ENCODE data around the gene ALKBH1.
"Not testable (repeated sequence)": the region's sequence is repeated elsewhere in the genome, so short reads cannot be mapped to it uniquely, and the experiment has no call there.

Gene ALKBH1

DNA sequence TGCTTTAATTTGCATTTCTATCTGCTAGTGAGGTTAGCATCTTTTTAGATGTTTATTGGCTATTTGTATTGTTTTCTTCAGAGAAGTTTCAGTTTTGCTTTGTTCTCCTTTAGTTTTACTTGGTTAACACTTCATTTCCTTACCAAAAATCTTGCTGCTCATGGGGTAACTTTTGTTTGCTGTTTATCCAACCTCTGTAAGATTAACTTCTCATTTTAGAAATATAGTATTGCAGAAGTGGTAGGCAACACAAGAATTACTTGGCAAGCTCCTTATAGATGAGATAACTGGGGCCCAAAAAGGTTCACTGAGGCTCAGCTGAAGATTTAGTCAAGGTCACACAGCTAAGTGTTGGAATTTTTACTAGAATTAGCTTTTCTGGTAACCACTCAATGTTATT is 40.5 kb downstream of the ALKBH1 start:
- no peak for DNase-seq

DNA sequence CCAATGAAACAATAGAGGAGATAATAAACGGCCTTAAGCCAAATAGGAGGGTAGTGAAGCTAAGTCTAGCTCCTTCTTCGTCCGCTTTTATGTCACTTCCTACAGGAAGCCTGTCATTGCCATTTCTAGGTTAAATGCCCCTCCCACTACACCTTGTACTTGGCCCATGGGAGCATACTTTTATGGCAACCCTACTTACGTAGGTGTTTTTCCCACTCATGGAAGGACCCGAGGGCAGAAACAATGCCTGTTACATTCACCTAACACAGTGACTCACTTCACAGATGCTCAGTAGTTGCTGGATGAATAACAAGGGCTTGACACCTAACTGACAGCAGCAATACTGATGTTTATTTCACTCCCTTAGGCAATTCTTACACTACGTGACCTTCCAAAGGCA is 44.5 kb downstream of the ALKBH1 start:
- DNase-seq = no peak

DNA sequence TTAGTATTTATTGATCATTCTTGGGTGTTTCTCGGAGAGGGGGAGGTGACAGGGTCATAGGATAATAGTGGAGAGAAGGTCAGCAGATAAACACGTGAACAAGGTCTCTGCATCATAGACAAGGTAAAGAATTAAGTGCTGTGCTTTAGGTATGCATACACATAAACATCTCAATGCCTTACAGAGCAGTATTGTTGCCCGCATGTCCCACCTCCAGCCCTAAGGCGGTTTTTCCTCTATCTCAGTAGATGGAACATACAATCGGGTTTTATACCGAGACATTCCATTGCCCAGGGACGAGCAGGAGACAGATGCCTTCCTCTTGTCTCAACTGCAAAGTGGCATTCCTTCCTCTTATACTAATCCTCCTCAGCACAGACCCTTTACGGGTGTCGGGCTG is 46.3 kb downstream of the ALKBH1 start:
- not testable (repeated sequence) for DNase-seq

DNA sequence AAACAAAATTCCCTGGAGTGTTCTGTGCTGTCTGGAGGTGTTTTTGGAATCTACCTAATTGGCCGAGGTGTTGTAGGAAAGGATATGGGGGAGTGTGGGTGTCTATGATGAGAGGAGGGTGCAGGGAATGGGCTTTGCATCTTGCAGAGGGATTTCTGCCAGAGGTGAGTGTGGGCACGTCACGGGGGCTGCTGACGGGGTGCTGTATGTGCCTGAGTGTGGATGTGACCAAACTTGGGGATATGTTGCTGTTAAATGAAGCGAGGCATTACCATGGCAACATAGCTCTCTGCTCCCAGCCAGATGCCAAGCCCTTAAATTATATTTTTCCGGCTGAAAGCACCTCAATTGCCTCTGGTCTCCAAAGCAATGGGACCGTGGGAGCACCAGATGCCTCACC is 47.1 kb downstream of the ALKBH1 start:
- peak; percentile 69 for DNase-seq

DNA sequence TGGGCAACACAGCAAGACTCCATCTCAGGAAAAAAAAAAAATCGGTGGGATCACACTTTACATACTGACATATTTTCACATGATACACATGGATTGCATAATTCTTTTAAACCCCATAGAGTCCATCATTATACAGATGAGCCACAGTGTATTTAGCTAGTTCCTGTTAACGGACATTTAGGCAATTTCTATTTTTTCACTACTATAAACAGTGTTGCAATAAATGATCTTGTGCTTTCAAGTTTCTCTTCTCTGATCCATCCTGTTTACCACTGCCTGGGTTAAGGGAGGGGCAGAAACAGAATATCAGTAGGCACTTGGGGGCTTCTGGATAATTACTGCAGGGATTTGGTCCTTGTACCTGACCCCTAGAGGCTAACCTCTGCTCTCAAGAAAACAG is 48.0 kb downstream of the ALKBH1 start:
- no peak for DNase-seq

DNA sequence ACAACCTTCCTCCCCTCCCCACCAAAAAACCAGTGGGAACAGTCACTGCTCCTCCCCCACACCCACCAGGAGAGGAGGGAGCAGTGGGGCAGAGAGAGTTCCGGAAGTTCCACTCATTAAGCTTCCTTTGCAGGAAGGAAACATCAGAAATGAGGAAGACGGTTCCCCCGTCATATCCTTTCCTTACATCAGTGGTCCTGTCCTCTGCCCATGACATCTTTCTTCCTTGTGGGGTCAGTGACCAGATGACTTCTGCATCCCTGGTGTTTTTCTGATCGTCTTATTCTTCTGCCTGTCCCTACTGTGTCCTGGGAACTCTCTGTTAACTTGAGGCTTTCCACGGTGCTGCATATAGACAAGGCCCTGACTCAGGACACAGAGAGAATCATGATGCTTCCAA is 50.5 kb downstream of the ALKBH1 start:
- DNase-seq = no peak

DNA sequence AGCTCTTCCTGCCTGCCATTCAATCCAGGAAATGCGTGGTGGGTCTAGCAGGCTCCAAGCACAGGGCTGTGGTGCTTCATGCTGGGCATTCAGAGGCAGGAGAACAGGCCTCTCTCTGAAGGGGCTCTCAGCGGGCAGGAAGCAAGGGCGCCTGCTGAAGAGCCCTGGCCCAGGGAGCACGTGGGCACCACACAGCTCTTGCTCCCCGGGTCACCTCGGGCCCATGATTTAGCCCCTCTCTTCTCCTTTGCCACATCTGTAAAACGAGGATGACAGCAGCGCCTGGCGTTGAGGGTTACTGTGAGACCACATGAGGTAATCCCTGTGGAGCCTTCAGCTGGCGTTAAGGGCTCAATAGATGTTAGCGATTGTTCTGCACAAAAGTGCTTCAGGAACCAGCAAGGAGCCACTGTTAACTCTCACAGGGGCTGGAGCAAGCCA is 53.8 kb downstream of the ALKBH1 start:
- DNase-seq = no peak

DNA sequence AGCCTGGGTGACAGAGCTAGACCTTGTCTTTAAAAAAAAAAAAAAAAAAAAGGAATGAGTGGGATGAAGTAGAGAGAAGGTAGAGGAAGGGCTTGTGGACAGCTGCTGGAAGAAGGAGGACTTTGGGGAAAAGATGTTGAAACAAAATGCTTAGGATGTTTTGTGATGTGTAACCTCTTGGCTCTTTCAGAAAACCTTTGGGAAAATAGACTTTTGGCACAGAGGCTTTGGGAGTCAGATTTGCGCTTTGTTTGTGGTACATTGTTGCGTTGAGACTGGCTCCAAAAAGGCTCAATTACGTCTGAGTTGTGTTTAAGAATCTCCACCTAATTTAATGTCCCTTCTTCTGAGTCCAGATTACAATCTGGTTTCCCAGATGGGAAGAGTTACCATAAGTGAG is 58.5 kb downstream of the ALKBH1 start:
- DNase-seq = no peak

DNA sequence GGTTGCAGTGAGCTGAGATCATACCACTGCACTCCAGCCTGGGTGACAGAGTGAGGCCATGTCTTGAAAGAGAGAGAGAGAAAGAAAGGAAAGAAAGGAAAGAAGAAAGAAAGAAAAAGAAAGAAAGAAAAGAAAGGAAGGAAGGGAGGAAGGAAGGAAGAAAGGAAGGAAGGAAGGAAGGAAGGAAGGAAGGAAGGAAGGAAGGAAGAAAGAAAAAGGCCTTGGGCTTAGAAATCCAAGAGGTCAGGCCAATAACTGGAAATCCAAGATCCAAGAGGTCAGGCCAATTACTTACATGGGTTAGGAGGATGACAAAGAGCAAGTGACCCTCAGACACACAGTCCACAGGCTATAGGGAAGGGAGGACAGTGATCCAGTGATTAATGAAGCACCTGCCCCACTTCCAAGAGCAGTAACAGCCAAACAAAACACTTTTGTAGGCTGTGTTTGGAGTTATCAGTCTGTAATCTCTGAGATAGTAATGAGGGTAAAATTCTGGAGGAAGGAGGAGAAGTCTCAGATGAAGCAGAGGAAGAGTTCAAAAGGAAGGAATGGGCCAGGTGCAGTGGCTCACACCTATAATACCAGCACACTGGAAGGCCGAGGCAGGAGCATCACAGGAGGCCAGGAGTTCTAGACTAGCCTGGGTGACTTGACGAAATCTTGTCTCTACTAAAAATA is 59.2 kb downstream of the ALKBH1 start:
- DNase-seq = no peak

DNA sequence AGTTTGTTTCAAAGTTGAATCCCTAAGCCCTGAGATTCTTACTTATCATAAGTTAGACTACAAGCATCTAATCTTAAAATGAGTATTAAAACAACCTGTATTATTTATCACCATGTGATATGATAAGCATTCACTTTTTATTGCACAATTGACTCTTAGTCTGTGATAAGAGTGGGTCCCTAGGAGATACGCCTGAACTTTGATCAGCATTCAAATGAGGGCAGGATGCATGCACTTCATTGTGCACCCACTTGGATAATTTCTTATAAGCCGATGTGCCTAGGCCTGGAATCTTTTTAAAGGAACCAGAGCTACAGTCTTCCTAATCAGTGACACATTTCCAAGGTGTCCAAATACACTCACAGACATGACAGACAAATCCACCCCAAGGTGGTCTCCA is 60.0 kb downstream of the ALKBH1 start:
- no peak for DNase-seq

DNA sequence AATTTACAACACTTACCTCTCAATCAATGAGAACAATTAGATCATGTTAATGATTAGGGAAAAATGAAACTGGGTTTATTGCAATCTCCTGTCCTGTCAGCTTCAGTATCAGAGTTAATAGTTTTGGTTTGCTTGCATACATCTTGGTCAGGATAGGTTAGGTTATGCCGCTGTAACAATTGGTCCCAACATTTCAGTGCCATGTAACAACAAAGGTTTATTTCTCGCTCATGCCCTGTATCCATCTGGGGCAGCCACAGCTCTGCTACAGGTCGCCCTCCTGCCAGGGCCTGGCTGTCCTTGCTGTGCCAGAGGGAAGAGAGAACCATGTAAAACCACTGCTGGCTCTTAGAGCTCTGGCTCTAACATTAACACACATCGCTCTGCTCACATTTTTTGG is 60.9 kb downstream of the ALKBH1 start:
- no peak for DNase-seq

DNA sequence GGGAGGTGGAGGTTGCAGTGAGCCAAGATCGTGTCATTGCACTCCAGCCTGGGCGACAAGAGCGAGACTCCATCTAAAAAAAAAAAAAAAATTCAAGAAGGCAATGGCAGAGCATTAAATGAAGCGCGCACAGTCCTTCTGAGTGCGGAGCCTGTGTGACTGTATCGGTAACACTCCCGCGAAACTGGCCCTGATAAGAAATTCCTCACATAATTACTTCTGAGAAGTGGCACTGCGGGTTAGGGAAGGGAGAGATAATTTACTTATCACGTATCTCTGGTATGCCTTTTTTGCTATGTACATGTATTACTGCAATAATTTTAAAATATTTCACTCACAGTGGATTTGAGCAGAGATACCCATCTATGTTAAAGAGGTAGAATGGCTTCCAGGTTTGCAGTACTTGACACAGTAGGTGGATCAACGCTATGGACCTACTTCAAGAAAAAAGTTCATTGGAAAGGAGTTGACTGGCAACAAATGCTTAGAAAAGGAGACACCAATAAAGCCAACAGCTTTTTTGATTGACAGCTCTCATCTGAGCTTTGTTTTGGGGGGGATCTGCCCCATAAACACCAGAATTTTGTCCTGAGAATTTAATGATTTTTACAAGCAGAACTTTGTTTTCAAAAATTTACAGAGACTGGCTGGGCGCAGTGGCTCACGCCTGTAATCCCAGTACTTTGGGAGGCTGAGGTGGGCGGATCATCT is 62.1 kb downstream of the ALKBH1 start:
- DNase-seq = no peak

DNA sequence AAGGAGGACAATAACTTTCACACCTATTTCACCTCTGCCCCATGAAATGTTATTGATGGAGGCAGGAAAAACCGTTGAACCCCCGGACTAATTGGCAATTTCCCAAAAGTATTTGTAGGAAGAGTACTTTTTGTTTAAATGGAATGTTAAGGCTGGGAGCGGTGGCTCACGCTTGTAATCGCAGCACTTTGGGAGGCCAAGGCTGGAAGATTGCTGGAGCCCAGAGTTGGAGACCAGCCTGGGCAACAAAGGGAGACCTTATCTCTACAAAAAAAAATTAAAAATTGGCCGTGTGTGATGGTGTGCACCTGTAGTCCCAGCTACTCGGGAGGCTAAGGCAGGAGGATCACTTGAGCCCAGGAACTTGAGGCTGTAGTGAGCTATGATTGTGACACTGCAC is 65.4 kb downstream of the ALKBH1 start:
- no peak for DNase-seq

DNA sequence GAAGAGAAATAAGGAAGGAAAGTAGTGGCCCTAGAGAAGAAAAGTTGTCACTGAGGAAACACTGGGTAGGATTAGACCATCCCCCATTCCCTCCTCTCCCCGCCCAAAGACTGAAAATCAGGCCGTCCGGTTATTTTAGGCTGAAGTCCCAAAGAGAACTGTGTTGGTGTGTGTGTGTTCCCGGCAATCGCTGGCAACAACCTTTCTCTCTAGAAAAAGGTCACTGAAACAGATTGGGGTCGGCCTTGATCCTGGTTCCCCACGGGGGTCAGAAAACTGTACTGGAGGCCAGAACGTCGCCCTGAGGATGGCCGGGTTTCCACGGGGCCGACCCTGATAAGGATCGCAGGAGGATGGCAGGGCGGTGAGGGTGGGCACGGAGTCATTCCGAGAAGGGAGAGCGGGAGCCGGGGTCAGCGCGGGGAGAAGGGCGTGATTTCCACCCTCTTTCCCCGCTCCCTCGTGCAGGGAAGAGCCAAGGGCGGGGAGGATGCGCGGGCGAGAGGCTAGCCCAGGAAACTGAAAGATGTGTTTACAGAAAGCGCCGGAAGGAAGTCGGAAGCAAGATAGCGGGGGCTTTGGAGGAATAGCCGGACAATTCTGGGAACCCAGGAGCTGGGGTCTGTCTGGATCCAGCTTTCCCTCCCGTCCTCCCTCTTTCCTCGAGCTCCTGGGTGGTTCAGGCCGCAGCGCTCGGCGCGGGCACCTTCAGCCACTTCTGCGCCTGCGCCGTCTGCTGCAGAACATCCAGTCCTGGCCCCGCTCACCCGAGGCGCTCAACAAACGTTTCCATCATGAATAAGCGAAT is 66.1 kb downstream of the ALKBH1 start:
- no peak for DNase-seq

DNA sequence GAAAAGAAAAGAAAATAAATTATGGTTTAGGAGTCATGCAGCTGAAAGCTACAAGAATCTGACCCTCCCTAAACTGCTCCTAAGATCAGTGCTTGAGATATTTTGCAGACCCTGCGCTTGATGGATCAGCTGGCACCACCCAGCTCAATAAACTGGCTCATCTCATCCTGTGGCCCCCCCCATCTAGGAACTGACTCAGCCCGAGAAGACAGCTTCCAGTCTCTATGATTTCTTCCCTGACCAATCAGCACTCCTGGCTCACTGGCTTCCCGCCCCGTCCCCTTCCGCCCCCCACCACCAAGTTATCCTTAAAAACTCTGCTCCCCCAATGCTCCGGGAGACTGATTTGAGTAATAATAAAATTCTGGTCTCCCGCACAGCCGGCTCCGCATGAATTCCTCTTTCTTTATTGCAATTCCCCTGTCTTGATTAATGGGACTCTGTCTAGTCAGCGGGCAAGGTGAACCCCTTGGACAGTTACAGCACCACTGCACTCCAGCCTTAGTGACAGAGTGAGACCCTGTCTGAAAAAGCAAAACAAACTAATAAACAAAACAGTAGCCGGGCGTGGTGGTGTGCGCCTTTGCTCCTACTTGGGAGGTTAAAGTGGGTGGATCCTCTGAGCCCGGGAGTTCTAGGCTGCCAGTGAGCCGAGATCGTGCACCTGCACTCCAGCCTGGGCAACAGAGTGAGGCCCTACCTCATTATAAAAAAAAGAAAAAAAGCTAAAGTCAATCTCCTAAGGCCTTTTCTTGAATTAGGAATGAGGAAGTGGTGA is 66.9 kb downstream of the ALKBH1 start:
- no peak for DNase-seq

DNA sequence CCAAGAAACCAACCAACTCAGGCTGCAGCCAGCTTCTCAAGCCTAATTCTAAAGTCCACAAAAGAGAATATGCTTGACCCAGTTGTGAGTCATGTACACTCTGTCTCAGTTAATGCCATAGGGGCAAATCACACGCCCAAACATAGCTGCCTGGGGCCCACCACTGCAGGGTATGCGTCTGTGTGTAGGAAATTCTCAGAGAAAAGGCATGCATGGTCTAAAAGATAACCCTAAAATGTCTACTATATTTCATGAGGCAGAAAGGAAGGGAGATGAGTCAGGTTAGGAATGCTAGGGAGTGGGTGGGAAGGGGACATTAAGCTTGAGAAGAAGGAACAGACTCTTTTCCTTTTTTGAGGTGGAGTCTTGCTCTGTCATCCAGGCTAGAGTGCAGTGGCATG is 69.1 kb downstream of the ALKBH1 start:
- no peak for DNase-seq

DNA sequence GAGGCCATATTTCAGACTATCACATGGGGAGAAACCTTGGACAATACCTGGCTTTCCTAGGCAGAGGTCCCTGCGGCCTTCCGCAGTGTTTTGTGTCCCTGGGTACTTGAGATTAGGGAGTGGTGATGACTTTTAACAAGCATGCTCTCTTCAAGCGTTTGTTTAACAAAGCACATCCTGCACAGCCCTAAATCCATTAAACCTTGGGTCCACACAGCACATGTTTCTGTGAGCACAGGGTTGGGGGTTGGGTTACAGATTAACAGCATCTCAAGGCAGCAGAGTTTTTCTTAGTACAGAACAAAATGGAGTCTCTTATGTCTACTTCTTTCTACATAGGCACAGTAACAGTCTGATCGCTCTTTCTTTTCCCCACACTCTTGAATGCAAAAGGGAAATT is 72.0 kb downstream of the ALKBH1 start:
- DNase-seq = not testable (repeated sequence)

DNA sequence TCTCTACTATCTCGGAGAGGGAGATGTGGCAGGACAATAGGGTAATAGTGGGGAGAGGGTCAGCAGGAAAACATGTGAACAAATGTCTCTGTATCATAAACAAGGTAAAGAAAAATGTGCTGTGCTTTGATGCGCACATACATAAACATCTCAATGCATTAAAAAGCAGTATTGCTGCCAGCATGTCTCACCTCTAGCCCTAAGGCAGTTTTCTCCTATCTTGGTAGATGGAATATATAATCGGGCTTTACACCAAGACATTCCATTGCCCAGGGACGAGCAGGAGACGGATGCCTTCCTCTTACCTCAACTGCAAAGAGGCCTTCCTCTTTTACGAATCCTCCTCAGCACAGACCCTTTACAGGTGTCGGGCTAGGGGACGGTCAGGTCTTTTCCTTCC is 72.4 kb downstream of the ALKBH1 start:
- DNase-seq = not testable (repeated sequence)

DNA sequence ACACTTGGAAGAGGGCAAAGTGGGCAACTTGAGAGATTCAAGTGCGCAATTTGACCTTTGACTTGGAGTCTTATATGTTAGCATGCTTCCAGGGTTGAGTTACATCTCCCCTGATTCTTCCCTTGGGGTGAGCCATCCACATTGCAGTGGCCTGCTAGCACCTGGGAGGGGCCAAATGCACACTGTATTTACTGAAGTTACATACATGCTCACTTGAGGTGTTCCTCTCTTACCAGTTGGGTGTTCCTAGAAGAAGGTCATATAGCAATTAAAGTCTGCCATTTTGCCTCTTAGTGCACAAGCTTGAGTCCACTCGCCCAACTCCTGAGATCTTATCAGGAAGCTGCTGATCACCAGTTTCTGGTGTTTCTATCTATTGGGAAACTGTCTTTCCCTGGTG is 77.7 kb downstream of the ALKBH1 start:
- no peak for DNase-seq

DNA sequence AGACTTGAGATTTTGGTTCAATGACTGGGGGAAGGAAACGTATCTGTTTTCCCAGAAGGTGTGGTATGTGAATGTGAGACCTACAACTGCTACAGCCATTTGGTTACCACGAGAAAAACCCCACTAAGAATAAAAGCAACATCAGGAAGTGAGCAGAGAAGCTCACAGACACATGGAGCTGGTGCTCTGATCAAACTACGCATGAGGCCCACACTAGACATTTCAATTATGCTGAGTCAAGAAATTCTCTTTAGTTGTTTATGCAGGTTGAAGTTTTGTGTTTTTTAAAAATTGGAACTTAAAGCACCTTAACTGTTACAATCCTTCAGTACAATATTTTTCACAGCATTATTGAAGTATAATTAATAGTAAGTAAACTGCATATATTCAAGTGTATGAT is 82.5 kb downstream of the ALKBH1 start:
- no peak for DNase-seq

DNA sequence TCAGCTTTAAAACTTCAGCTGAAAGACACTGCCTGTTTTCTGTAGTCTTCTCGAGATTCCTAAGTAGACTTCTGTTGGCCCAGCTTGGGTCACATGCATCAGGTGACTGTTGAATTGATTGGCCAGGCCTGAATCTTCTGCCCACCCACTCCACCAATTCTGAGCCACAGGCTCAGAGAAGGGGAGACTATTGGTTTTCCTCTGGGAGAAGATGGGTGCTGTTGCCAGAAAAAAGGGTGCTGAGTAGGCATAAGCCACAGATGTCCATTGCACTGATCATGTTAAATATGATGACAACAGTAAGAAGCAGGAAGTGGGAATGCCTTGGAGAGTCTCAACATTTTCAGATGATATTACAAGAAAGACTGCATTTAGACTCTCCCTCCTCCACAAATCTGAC is 84.6 kb downstream of the ALKBH1 start:
- no peak for DNase-seq
